SK-N-SH (cell line): ENCODE results near the gene PPARD. TPM values are rescaled to one million over a fixed set of nuclear protein-coding genes. Genes with fewer than 3 reads are reported as not detected.

ENCODE experiments used
- CTCF ChIA-PET: fragments of 300-600, 350-600 bp; formaldehyde crosslinking; extraction: SDS; loops from one replicate; lab custom pipeline; 2021; lab: Yijun Ruan, JAX
- POLR2A ChIA-PET: fragments of 350-600 bp; sonication (Branson Sonifier 250); formaldehyde crosslinking; extraction: SDS; loops from one replicate; lab custom pipeline; 2020; ENCODE audit warnings: antibody characterized with exemption, inconsistent platforms; lab: Yijun Ruan, JAX
- DNase-seq: peaks from one replicate; pipeline ENCODE4 v3.0.0; 2012
- H2AFZ ChIP-seq: fragments of 200-600 bp; sonication (generic); 2 replicates; pipeline ENCODE4 v1.8.1; 2016; ENCODE audit warnings: antibody characterized with exemption, mild to moderate bottlenecking, low read depth
- H3F3A ChIP-seq: fragments of 200-600 bp; sonication (generic); replicated peaks from 2 replicates; pipeline ENCODE3; 2016; ENCODE audit warnings: antibody characterized with exemption, mild to moderate bottlenecking; ENCODE audit not compliant: insufficient read depth
- H3K27ac ChIP-seq, 2 experiments: fragments of 200-500 bp in 1 of 2; fragments of 200-600 bp in 1 of 2; sonication (Bioruptor generic) in 1 of 2; sonication (generic), shearing (Covaris generic) in 1 of 2; 2 replicates each; pipeline versions ENCODE4 v1.5.1 to v1.6.1; 2014 to 2016; ENCODE audit warnings: low read depth in 2 of 2, inconsistent platforms in 1 of 2, low read length in 1 of 2, mild to moderate bottlenecking in 1 of 2, mixed read lengths in 1 of 2
- H3K27me3 ChIP-seq: fragments of 200-600 bp; sonication (generic), shearing (Covaris generic); 2 replicates; pipeline ENCODE4 v1.6.1; 2016; ENCODE audit warnings: mixed run types; ENCODE audit not compliant: insufficient read depth
- H3K36me3 ChIP-seq, 2 experiments: fragments of 200-500 bp in 1 of 2; fragments of 200-600 bp in 1 of 2; sonication (Bioruptor generic) in 1 of 2; sonication (generic) in 1 of 2; replicated peaks in 1 of 2; 2 replicates each; pipeline versions ENCODE3 to v1.5.1; 2014 to 2016; ENCODE audit warnings: low read length in 1 of 2, mild to moderate bottlenecking in 1 of 2; ENCODE audit not compliant: insufficient read depth in 2 of 2, control insufficient read depth in 1 of 2
- H3K4me1 ChIP-seq, 2 experiments: fragments of 200-500 bp in 1 of 2; fragments of 200-600 bp in 1 of 2; sonication (Bioruptor generic) in 1 of 2; sonication (generic), shearing (Covaris generic) in 1 of 2; 2 replicates each; pipeline versions ENCODE4 v1.5.1 to v1.6.1; 2014 to 2016; ENCODE audit warnings: low read depth in 1 of 2, low read length in 1 of 2, mixed run types in 1 of 2; ENCODE audit not compliant: insufficient read depth in 2 of 2, control insufficient read depth in 1 of 2
- H3K4me2 ChIP-seq: fragments of 200-600 bp; sonication (generic), shearing (Covaris generic); 2 replicates; pipeline ENCODE4 v1.6.1; 2017; ENCODE audit warnings: mixed run types
- H3K4me3 ChIP-seq, 2 experiments: fragments of 200-500 bp in 1 of 2; fragments of 200-600 bp in 1 of 2; sonication (Bioruptor generic) in 1 of 2; sonication (generic), shearing (Covaris generic) in 1 of 2; 2 replicates each; pipeline versions ENCODE4 v1.5.1 to v1.8.1; 2014 to 2016; ENCODE audit warnings: low read depth in 2 of 2, inconsistent platforms in 1 of 2, low read length in 1 of 2, mild to moderate bottlenecking in 1 of 2, mixed read lengths in 1 of 2, moderate library complexity in 1 of 2
- H3K79me2 ChIP-seq: fragments of 200-600 bp; sonication (generic); 2 replicates; pipeline ENCODE4 v1.8.1; 2017; ENCODE audit warnings: mild to moderate bottlenecking; ENCODE audit not compliant: insufficient read depth
- H3K9ac ChIP-seq: fragments of 200-600 bp; sonication (generic); 2 replicates; pipeline ENCODE4 v1.6.1; 2017; ENCODE audit warnings: mixed run types
- H3K9me2 ChIP-seq: fragments of 200-600 bp; sonication (generic); 2 replicates; pipeline ENCODE4 v1.6.1; 2017; ENCODE audit warnings: mixed run types
- H3K9me3 ChIP-seq: fragments of 200-600 bp; sonication (generic); 2 replicates; pipeline ENCODE4 v1.6.1; 2017; ENCODE audit warnings: mixed run types, mild to moderate bottlenecking, moderate library complexity
- H4K20me1 ChIP-seq: fragments of 200-600 bp; sonication (generic); 2 replicates; pipeline ENCODE4 v1.6.1; 2017; ENCODE audit warnings: mild to moderate bottlenecking, mixed run types; ENCODE audit not compliant: insufficient read depth
- CTCF ChIP-seq: fragments of 200-600 bp; sonication (generic); IDR thresholded peaks from 2 replicates; pipeline ENCODE4 v1.6.1; 2017; ENCODE audit warnings: antibody characterized with exemption, mild to moderate bottlenecking, moderate library complexity
- GABPA ChIP-seq: IDR thresholded peaks from 2 replicates; pipeline ENCODE4 v1.4.0; 2012; ENCODE audit warnings: low read depth, mild to moderate bottlenecking
- JUND ChIP-seq: IDR thresholded peaks from 2 replicates; pipeline ENCODE4 v1.4.0; 2012
- NFIC ChIP-seq: IDR thresholded peaks from 2 replicates; pipeline ENCODE4 v1.4.0; 2012; ENCODE audit warnings: borderline replicate concordance
- PBX3 ChIP-seq: IDR thresholded peaks from 2 replicates; pipeline ENCODE4; 2012
- POLR2AphosphoS5 ChIP-seq: IDR thresholded peaks from 2 replicates; pipeline ENCODE4 v1.6.1; 2012; ENCODE audit warnings: low read depth, low read length
- RAD21 ChIP-seq: IDR thresholded peaks from 2 replicates; pipeline ENCODE4 v1.6.1; 2012; ENCODE audit warnings: mild to moderate bottlenecking, low read length
- RCOR1 ChIP-seq: fragments of 150-350 bp; IDR thresholded peaks from 2 replicates; pipeline ENCODE4 v1.6.1; 2017; ENCODE audit warnings: antibody characterized with exemption, low read length
- SIN3A ChIP-seq: IDR thresholded peaks from 2 replicates; pipeline ENCODE4 v1.6.1; 2012; ENCODE audit warnings: low read depth, mild to moderate bottlenecking, low read length, moderate library complexity, borderline replicate concordance
- SMC3 ChIP-seq: IDR thresholded peaks from 2 replicates; pipeline ENCODE4 v1.6.1; 2012; ENCODE audit warnings: low read depth, low read length, improper control_type of control experiment
- TAF1 ChIP-seq: IDR thresholded peaks from 2 replicates; pipeline ENCODE4 v1.6.1; 2012; ENCODE audit warnings: low read depth, mild to moderate bottlenecking, low read length, moderate library complexity, borderline replicate concordance
- TCF12 ChIP-seq: IDR thresholded peaks from 2 replicates; pipeline ENCODE4 v1.4.0; 2012
- YY1 ChIP-seq: IDR thresholded peaks from 2 replicates; pipeline ENCODE4 v1.4.0; 2012; ENCODE audit warnings: low read depth, mild to moderate bottlenecking
- WGBS: methylation state at CpG from one replicate; pipeline ENCODE4 v1.1.6; 2017; ENCODE audit warnings: low lambda C conversion rate; 5-methylcytosine and 5-hydroxymethylcytosine counted together
- polyA plus RNA-seq, 3 experiments: library from polyadenylated mRNA; depleted of rRNA; stranded (reverse); fragments of >200 nt; gene quantifications; 2 replicates each; pipeline ENCODE4 v1.2.3, GENCODE V29; 2012
- TF ChIP-seq, protein P1 (sequence below): IDR thresholded peaks from 2 replicates; pipeline ENCODE4 v1.4.0; 2012; ENCODE audit warnings: low read depth, borderline replicate concordance

The PPARD gene
- polyA plus RNA-seq, 1 of the 3 experiments (the other 2 are of a cell fraction): 13.3 TPM

- H3K9me3 ChIP-seq: no peaks in the 10 kb centered on the region
- H3K9me2 ChIP-seq: no peaks in the 10 kb centered on the region
- H3K27ac ChIP-seq: no peak overlapping the region
- peaks cover 16 to 65% of the 10 kb centered on the region in 2 experiments for H3K36me3 ChIP-seq
- CTCF ChIA-PET: interaction anchor here (0.8 to 7.2 kb wide), 24 partner anchors 8 to 444 kb away, joined by 3 to 61 read pairs (median 6); partner anchors contain the start of genes ARMC12, FANCE, PPARD and RPL10A
- H3K9ac ChIP-seq: no peak overlapping the region
- 81% methylated on average over 8 of the region's 9 CpGs for WGBS
- no peaks in the 10 kb centered on the region for H3K27me3 ChIP-seq
- no peak overlapping the region for H2AFZ ChIP-seq
- no peak overlapping the region for H3K4me2 ChIP-seq
- H3K4me3 ChIP-seq: no peak overlapping the region
- TF ChIP-seq TCF12: no peak
- no peak for TF ChIP-seq PBX3
- no peak for TF ChIP-seq YY1
- no peak for TF ChIP-seq TAF1
- TF ChIP-seq NFIC: no peak
- no peak for TF ChIP-seq JUND
- TF ChIP-seq, protein P1, sequence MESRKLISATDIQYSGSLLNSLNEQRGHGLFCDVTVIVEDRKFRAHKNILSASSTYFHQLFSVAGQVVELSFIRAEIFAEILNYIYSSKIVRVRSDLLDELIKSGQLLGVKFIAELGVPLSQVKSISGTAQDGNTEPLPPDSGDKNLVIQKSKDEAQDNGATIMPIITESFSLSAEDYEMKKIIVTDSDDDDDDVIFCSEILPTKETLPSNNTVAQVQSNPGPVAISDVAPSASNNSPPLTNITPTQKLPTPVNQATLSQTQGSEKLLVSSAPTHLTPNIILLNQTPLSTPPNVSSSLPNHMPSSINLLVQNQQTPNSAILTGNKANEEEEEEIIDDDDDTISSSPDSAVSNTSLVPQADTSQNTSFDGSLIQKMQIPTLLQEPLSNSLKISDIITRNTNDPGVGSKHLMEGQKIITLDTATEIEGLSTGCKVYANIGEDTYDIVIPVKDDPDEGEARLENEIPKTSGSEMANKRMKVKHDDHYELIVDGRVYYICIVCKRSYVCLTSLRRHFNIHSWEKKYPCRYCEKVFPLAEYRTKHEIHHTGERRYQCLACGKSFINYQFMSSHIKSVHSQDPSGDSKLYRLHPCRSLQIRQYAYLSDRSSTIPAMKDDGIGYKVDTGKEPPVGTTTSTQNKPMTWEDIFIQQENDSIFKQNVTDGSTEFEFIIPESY: no peak
- TF ChIP-seq SIN3A: no peak
- TF ChIP-seq POLR2AphosphoS5: no peak
- no peak for TF ChIP-seq GABPA
- TF ChIP-seq RCOR1: no peak
- TF ChIP-seq, all 33 proteins: peak for 0
- POLR2A ChIA-PET: no interaction called here
- DNase-seq: no peak
- no peaks in the 10 kb centered on the region for H3F3A ChIP-seq
- no peaks in the 10 kb centered on the region for H4K20me1 ChIP-seq
- H3K4me1 ChIP-seq: peaks cover 0 to 4% of the 10 kb centered on the region in 2 experiments; a peak in 1 of 4 replicates
- H3K79me2 ChIP-seq: no peaks in the 10 kb centered on the region
These were observed 48.7 kb upstream of the PPARD start for GRCh38 chr6:35293681-35294080.

GRCh38 chr6:35294308-35294945 lies 47.9 kb upstream of the PPARD start:
- TF ChIP-seq RAD21 (peak; percentile 85), SMC3 (peak; percentile 74), CTCF (peak; percentile 72), TCF12 (no peak)

More at GRCh38 chr6:35294308-35294945, 47.9 kb upstream of the PPARD start:
- H3K9ac ChIP-seq: no peak overlapping the region
- H3K27me3 ChIP-seq: no peaks in the 10 kb centered on the region
- H3K79me2 ChIP-seq: no peaks in the 10 kb centered on the region
- DNase-seq: peak; percentile 86
- H4K20me1 ChIP-seq: no peaks in the 10 kb centered on the region
- H3K9me3 ChIP-seq: no peaks in the 10 kb centered on the region
- H3K9me2 ChIP-seq: no peaks in the 10 kb centered on the region
- WGBS: 64% methylated on average over 10 of the region's 10 CpGs
- H3K27ac ChIP-seq: no peak overlapping the region
- peaks cover 0 to 4% of the 10 kb centered on the region in 2 experiments; a peak in 1 of 4 replicates for H3K4me1 ChIP-seq
- no peak overlapping the region for H3K4me2 ChIP-seq
- no peak overlapping the region for H2AFZ ChIP-seq
- ChIA-PET POLR2A (no interaction called here), CTCF (interaction anchor here (0.8 to 7.2 kb wide), 25 partner anchors 8 to 177 kb away, joined by 3 to 61 read pairs (median 7); partner anchors contain the start of genes FANCE, PPARD and RPL10A)
- H3K36me3 ChIP-seq: peaks cover 16 to 58% of the 10 kb centered on the region in 2 experiments
- no peaks in the 10 kb centered on the region for H3F3A ChIP-seq
- H3K4me3 ChIP-seq: no peak overlapping the region; a peak in 1 of 4 replicates
